ENCODE results near the gene AMN. TPM values are rescaled to one million over a fixed set of nuclear protein-coding genes. Genes with fewer than 3 reads are reported as not detected.

Gene AMN
- total RNA-seq, 2 donors from 2014 or later, result 6.0 TPM; not detected in 1

DNA sequence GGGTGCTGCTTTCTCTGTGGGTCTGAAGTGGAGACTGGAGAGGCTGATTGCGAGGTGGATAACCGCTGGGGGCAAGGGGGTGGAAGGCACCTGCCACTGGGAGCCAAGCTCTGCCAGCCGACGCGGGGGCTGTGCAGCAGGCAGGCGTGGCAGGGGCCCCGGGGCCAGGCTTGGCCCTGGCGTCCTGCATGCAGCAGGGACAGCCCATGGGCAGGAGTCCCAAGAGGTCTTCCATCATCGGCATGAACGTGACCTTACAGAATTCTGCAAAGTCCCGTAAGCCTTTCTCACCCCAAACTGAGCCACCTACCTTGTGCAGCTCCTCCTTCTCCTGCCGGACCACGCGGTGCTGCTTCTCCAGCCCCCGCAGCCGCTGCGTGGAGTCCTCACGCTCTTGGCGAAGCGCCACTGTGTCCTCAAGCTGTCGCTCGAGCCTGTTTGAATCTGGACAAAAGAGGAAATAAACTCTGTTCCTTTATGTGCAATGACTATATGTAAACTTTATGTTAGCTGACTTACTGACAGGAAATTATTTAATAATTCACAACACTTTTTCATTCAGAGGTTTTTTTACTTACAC lies 51.3 kb downstream of the AMN start:
- H3K36me3 ChIP-seq (replicated peaks in 1 of 2; ENCODE audit: insufficient read depth in 1 of 2, low read depth in 2 of 2), result peaks cover 21 to 41% of the 10 kb centered on the region in 2 donors
- no peak overlapping the region for H3K27ac ChIP-seq
- no peaks in the 10 kb centered on the region for H3K27me3 ChIP-seq
- DNase-seq, result no peak
- no peak overlapping the region for H3K4me3 ChIP-seq
- ATAC-seq, result no peak
- no peak for TF ChIP-seq POLR2A (IDR thresholded peaks at IDR 0.05)
- TF ChIP-seq CTCF (IDR thresholded peaks at IDR 0.05), result no peak
- H3K4me1 ChIP-seq, result no peaks in the 10 kb centered on the region
- WGBS, 2 donors, result 83 to 89% methylated on average over 18 to 22 of the region's 22 CpGs
- intact Hi-C loops (cut with DNase I), result no loop called here
- no peaks in the 10 kb centered on the region for H3K9me3 ChIP-seq

- WGBS, 2 donors, result 91 to 94% methylated on average over 17 of the region's 17 CpGs
- intact Hi-C loops (cut with DNase I), result no loop called here
- Histone ChIP-seq H3K27me3 (no peaks in the 10 kb centered on the region), H3K4me3 (no peak overlapping the region), H3K36me3 (replicated peaks in 1 of 2; ENCODE audit: insufficient read depth in 1 of 2, low read depth in 2 of 2) (peaks cover 21 to 34% of the 10 kb centered on the region in 2 donors), H3K4me1 (no peaks in the 10 kb centered on the region), H3K27ac (no peak overlapping the region), H3K9me3 (no peaks in the 10 kb centered on the region)
- TF ChIP-seq CTCF (IDR thresholded peaks at IDR 0.05) (no peak), POLR2A (IDR thresholded peaks at IDR 0.05) (no peak)
- ATAC-seq (no peak), DNase-seq (no peak)
These were observed 53.2 kb downstream of the AMN start for GRCh38 chr14:102975662-102976061.

GRCh38 chr14:102977475-102977874 lies 55.0 kb downstream of the AMN start:
- WGBS, 2 donors, result 91 to 95% methylated on average over 6 to 8 of the region's 8 CpGs
- ATAC-seq (no peak), DNase-seq (no peak)
- intact Hi-C loops (cut with DNase I), result no loop called here
- no peaks in the 10 kb centered on the region for H3K9me3 ChIP-seq
- H3K4me1 ChIP-seq, result no peaks in the 10 kb centered on the region
- H3K4me3 ChIP-seq, result no peak overlapping the region
- TF ChIP-seq CTCF (IDR thresholded peaks at IDR 0.05) (no peak), POLR2A (IDR thresholded peaks at IDR 0.05) (no peak)
- peaks cover 14 to 29% of the 10 kb centered on the region in 2 donors for H3K36me3 ChIP-seq (replicated peaks in 1 of 2; ENCODE audit: insufficient read depth in 1 of 2, low read depth in 2 of 2)
- H3K27me3 ChIP-seq, result no peaks in the 10 kb centered on the region
- H3K27ac ChIP-seq, result no peak overlapping the region

- no peaks in the 10 kb centered on the region for H3K27me3 ChIP-seq
- TF ChIP-seq POLR2A (IDR thresholded peaks at IDR 0.05), result no peak
- no peak overlapping the region for H3K27ac ChIP-seq
- H3K9me3 ChIP-seq, result no peaks in the 10 kb centered on the region
- H3K36me3 ChIP-seq (replicated peaks in 1 of 2; ENCODE audit: insufficient read depth in 1 of 2, low read depth in 2 of 2), result peaks cover 14 to 18% of the 10 kb centered on the region in 2 donors
- no peak for DNase-seq
- WGBS, 2 donors, result 90 to 97% methylated on average over 9 of the region's 9 CpGs
- no peaks in the 10 kb centered on the region for H3K4me1 ChIP-seq
- no peak overlapping the region for H3K4me3 ChIP-seq
- intact Hi-C loops (cut with DNase I), result no loop called here
- ATAC-seq, result no peak
These were observed 56.9 kb downstream of the AMN start for GRCh38 chr14:102979406-102979805.

DNA sequence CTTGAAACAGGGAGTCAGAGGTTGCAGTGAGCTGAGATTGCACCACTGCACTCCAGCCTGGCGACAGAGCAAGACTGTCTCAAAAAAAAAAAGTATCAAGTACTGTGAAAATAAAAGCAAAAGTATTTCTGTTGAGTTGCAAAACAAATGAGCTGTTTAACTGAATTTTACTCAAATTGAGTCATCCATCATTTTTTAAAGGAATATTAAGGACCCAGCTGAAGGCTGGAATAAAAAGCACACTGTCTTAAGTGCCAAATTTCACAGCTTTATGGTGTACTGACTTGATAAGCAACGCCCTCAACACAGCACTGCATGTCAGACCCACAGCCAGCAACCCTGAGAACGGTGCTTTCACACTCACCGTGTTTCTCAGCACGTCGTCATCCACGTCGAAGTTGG lies 57.9 kb downstream of the AMN start:
- no peak overlapping the region for H3K27ac ChIP-seq

More for the DNA sequence above, 57.9 kb downstream of the AMN start:
- ATAC-seq, result no peak
- Histone ChIP-seq H3K36me3 (replicated peaks in 1 of 2; ENCODE audit: insufficient read depth in 1 of 2, low read depth in 2 of 2) (peaks cover 13 to 21% of the 10 kb centered on the region in 2 donors), H3K27me3 (no peaks in the 10 kb centered on the region), H3K4me1 (no peaks in the 10 kb centered on the region), H3K4me3 (no peak overlapping the region), H3K9me3 (no peaks in the 10 kb centered on the region)
- no peak for TF ChIP-seq CTCF (IDR thresholded peaks at IDR 0.05)
- TF ChIP-seq POLR2A (IDR thresholded peaks at IDR 0.05), result no peak
- WGBS, 2 donors, result 84 to 87% methylated on average over 8 of the region's 8 CpGs
- DNase-seq, result no peak
- intact Hi-C loops (cut with DNase I), result no loop called here

Other genes starting within 250 kb of the AMN start
- gene TRAF3, start 145.2 kb upstream of the AMN start, total RNA-seq, result 10 to 100 TPM; 10.4 to 22.7 TPM
- 100 to 1,000 TPM in 1 of 2 donors, 10 to 100 TPM in 1; 66.2 to 102 TPM for gene CDC42BPB, start 134.9 kb downstream of the AMN start, total RNA-seq
- gene LBHD2, start 161.5 kb downstream of the AMN start, total RNA-seq, result not detected
- gene EXOC3L4, start 172.1 kb downstream of the AMN start, total RNA-seq, result 1 to 10 TPM in 1 of 2 donors, under 1 TPM in 1; 0.66 to 1.8 TPM
- 10 to 100 TPM; 22.1 to 75.5 TPM for gene TNFAIP2, start 200.8 kb downstream of the AMN start, total RNA-seq